DMS53 treated with DMSO at 0.1 percent for 48 hours (cell line): ENCODE data around the gene PLXNA3.
A peak's percentile ranks its signal among the peaks of the same experiment; 100 is the strongest.

Experiments
- DNase-seq: peaks from one replicate; lab custom pipeline; 2025; ENCODE audit not compliant: unreplicated experiment; lab: John Stamatoyannopoulos, UW

The PLXNA3 gene

DNA sequence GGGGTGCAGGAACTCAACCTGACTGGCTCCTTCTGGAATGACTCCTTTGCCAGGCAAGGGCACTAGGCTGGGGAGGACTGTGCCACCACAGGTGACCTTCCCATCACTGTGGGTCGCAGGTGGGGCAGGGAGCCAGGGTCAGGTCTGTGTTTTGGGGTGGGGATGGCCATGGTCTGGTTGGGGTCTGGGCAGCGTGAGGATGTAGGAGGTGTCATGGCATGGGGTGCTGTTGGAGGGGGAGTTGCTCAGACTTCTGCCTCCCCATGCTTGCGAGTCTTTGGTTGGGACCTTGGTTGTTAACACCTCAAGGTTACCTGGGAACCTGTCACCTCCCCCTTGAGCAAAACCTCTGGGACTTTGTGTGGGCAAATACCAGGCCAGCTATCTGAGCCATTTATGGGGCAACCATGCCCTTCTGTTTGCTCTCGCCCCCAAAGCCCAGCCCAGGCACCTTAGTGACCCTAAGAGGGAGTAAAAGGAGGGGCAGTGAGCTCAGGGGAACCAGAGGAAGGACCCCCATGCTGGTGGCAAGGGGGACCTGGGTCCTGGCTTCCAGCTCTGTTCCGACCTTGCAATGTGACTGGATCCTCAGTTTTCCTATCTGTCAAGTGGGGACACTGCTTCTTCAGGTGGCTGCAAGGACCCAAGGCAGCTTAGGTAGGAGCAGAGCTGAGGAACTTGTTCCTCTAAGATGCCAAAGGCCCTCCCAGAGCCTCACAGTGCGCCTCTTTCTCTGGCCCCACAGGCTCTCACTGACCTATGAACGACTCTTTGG, 23.5 kb upstream of the PLXNA3 start:
- no peak for DNase-seq

DNA sequence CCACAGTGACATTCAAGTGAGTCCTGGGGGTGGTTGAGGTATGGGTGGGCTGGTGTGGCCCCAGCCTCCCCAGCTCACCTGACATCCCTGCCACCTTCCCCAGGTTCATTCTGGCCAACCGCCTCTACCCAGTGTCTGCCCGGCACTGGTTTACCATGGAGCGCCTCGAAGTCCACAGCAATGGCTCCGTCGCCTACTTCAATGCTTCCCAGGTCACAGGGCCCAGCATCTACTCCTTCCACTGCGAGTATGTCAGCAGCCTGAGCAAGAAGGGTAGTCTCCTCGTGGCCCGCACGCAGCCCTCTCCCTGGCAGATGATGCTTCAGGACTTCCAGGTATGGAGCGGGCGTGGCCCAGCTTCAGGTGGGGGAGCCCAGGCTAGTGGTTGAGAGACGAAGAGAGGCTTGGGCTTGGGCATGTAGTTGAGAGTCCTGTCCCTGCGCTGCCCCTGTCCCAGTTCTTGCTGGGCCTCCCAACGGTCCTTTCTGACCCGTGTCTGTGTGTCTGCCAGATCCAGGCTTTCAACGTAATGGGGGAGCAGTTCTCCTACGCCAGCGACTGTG, 22.8 kb upstream of the PLXNA3 start:
- DNase-seq, result no peak

DNA sequence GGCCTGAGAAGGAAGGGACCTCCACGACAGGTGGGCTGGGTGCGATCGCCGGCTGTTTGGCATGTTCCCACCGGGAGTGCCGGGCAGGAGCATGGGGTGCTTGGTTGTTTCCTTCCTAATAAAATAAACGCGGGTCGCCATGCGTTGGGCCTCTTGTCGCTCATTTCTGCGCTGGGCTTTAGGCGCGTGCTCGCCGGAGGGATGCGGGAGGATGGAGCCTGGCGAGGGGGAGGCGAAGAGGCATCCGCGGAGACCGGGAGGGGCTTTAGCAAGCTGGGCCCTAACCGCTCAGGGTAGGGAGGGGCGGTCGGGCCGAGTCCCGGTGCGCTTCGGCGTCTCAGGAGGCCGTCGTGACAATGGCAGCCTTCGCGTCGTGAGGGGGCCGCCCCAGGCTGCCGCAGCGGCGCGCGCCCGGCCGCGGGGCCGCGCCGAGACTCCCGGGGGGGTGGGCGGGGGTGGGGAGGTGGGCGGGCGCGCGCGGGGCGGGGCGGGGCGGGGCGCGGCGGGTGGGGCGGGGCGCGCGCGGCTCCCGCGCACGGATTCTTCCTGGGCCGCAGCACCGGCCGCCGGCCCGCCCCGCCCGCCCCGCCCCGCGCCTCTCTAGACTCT, 21.6 kb upstream of the PLXNA3 start:
- DNase-seq, result no peak

DNA sequence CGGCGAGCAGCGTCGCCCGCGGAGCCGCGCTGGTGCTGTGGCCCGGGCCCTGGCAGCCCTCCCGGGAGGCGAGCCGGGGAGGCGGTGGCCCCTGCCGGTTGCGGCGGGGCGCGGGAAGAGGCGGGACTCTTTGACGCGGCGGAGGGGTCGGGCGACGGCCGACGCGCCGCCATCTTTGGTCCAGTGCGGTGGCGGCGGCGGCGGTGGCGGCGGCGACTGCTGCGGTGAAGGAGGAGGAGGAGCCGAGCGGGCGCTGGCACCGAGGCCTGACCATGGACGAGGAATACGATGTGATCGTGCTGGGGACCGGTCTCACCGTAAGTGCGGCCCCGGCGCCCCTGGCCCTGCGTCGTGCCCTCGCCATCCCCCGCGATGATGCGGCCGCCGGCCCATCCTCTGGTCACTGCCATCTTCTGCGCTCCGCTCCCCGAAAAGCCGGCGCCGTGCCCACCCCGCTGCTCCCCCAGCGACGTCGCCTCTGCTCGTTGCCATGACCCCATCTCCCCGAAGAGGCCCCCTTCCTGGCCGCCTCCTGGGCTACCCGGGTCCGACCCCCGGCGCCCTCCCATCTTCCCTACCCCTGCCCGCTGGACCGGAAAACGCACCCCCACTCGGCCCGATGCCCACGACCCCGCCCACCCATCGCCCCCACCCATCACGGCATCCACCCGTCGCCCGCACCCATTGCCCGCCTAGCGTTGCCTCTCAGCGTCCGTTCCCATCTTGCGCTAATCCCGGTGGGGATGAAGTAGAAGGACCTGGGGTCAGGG, 20.9 kb upstream of the PLXNA3 start, which contains the start of gene GDI1:
Gene GDI1 (plus strand): TSS at position 172 of the 770 bp plus-strand sequence. CDS start 101 bp downstream, at position 273.
- no peak for DNase-seq

DNA sequence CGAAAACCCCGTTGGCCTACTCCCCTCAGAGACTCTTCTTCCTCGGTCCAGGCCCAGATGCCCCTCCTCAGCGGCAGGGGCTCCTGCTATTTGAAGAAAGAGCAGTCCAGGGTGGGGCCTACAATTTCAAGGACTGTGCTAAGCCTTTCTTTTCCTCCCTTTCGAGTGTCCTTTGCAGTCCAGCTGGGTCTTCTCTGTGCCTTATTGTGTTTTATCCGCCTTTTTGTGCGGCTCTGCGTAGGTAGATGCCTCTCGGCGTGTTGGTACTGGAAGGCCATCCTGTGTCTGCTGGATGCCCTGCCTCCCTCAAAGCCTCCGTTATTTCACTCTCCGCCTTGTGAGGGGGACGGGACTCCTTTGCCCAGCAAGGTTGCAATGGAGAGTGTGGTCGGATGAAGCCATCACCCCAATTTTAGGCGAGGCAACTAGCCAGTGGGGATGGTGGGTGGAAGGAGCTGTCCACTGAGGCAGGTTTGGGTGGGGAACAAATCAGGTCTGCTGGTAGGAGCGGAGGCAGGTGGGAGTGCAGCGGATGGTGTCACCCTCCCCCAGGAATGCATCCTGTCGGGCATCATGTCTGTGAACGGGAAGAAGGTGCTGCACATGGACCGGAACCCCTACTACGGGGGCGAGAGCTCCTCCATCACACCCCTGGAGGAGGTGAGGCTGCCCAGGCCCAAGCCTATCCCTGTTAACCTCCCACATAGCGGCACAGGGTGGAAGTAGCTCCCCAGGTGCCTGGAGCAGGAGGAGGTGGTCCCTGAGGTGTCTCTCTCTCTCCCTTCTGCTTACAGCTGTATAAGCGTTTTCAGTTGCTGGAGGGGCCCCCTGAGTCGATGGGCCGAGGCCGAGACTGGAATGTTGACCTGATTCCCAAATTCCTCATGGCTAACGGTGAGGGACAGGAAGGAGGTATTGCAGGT, 19.8 kb upstream of the PLXNA3 start:
- DNase-seq, result no peak

DNA sequence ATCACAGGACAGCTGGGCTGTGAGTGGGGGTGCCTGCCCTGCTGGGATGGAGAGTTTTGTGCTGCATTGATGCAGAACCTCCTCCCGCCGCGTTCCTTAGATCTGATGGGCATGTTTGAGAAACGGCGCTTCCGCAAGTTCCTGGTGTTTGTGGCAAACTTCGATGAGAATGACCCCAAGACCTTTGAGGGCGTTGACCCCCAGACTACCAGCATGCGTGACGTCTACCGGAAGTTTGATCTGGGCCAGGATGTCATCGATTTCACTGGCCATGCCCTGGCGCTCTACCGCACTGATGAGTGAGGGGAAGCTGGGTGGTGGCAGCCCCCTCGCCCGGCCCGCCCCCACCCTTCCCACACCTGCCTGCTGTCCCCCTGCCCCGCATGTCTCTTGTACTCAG, 18.2 kb upstream of the PLXNA3 start:
- DNase-seq, result no peak

GRCh38 chrX:154440623-154441357, 17.3 kb upstream of the PLXNA3 start:
- DNase-seq, result no peak

- no peak for DNase-seq
Observed at GRCh38 chrX:154441564-154441963, 16.5 kb upstream of the PLXNA3 start.

- DNase-seq, result no peak
Observed at GRCh38 chrX:154441984-154442707, 15.9 kb upstream of the PLXNA3 start.

GRCh38 chrX:154443479-154443910, 14.6 kb upstream of the PLXNA3 start:
- no peak for DNase-seq

DNA sequence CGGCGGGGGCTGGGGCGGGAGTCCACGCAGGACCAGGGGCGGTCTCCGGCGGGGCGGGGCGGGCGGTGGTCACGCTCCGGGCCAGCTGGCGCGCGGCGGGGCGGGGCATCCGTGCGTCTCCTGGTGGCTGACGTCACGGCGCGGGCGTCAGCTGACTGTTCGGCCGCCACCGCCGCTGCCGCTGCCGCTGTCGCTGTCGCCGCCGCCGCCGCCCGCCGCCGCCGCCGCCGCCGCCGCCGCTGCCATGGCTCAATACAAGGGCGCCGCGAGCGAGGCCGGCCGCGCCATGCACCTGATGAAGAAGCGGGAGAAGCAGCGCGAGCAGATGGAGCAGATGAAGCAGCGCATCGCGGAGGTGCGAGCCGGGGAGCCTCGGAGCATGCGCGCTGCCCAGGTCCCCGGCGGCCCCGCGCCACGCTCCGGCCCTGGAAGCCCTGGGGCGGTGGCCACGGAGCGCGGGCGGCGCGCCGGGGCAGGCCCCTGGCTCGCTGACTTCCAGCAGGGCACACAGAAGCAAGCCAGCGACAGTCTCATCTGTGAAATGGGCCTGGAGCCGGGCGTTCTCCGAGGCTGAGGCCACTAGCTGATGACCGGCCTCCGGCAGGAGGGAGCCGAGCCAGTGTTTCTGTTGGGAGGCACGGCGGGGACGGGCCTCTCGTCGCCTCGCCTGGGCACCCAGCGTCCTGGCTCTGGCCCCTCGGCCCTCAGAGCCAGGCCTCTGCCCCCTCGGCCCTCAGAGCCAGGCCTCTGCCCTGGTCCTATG, 13.9 kb upstream of the PLXNA3 start, which contains the start of gene FAM50A:
Gene FAM50A (plus strand): TSS at position 150 of the 763 bp plus-strand sequence. CDS start 95 bp downstream, at position 245.
- DNase-seq, result peak; percentile 32

DNA sequence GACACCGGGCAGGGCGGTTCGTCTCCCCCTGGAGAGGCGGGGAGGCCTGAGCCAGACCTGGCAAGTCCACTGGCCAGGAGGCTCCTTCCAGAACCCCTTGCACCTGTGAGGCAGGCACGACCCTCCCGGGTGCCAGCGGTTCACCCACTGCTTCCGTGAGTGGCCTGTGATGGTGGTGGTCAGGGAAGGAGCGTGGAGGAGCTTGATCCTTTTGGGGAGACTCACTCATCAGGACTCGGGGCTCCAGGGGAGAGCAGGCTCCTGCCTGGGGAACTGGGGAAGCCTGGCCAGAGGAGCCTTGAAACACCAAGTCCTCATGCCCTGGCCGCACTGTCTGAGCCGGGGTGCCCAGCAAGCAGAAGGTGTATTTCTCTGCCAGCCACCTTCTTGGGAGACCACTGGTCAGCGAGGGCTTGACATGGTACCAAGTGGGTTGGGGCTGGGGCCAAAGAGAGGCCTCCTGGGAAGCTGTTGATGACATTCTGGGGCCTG, 13.3 kb upstream of the PLXNA3 start:
- DNase-seq, result no peak

GRCh38 chrX:154445776-154446175, 12.3 kb upstream of the PLXNA3 start:
- DNase-seq, result no peak

GRCh38 chrX:154446430-154446829, 11.7 kb upstream of the PLXNA3 start:
- DNase-seq, result no peak

- no peak for DNase-seq
Observed at GRCh38 chrX:154448484-154448883, 9.6 kb upstream of the PLXNA3 start.

- no peak for DNase-seq
Observed at GRCh38 chrX:154449618-154450017, 8.5 kb upstream of the PLXNA3 start.

DNA sequence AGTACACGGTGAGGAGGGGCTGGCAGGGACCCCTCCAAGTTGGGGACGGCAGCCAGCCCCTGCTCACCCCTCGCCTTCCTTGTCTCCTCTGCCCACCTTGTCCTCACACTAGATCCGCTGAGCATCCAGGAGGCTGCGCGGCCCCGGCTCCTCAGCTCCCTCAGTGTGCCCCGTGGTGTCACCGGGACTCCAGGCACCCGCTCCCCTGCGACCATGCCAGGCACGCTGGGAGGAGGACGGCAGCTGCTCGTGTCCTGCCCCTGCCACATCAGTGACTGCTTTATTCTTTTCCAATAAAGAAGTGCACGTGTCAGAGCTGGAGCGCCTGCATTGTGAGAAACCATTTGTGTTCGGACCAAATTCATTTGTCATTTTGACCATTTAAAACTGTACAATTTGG, 7.8 kb upstream of the PLXNA3 start:
- no peak for DNase-seq

- no peak for DNase-seq
Observed at GRCh38 chrX:154452823-154453222, 5.3 kb upstream of the PLXNA3 start.
